ENCODE results near the gene YTHDC1. TPM values are rescaled to one million over a fixed set of nuclear protein-coding genes. Genes with fewer than 3 reads are reported as not detected.

YTHDC1 gene
- total and polyA plus RNA-seq, 2 experiments from 2014 or later: 72.3 to 144 TPM

DNA sequence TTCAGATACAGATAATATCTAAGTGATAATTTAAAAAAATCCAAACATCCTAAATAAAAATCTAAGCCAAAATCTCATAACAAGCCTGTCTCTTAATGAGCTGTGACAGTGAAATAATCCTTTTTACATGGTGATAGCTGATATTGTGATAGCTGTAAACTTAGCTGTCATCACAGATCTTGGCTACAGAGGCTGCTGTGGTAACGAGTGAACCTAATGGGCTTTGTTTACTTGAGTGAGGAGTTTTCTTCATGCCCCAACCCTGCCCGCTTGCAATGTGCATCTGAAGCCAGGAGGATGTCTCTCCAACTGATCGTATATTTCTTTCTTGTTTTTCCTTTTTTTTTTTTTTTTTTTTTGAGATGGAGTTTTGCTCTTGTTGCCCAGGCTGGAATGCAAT is 41.5 kb upstream of the YTHDC1 start:
- no peak overlapping the region for H2AFZ ChIP-seq
- no peaks in the 10 kb centered on the region for H3F3A ChIP-seq (replicated peaks; ENCODE audit: low read depth)
- H3K27me3 Mint-ChIP-seq (ENCODE audit: insufficient read depth, low read depth, poor library complexity): peaks cover 3% of the 10 kb centered on the region
- H3K4me3 ChIP-seq: no peak overlapping the region
- H3K27ac ChIP-seq (ENCODE audit: low read depth): no peak overlapping the region
- H3K27ac Mint-ChIP-seq: no peak overlapping the region
- H3K9me2 ChIP-seq (ENCODE audit: insufficient read depth): peaks cover 4% of the 10 kb centered on the region; the same call in 1 of the 2 replicates
- ATAC-seq (peak; percentile 63), DNase-seq (ENCODE audit: low spot score) (no peak)
- no peak overlapping the region for H3K4me2 ChIP-seq
- H3K36me3 Mint-ChIP-seq (ENCODE audit: low read depth): no peaks in the 10 kb centered on the region; the same call in 2 of the 3 replicates
- H4K20me1 ChIP-seq (replicated peaks; ENCODE audit: insufficient read depth): no peaks in the 10 kb centered on the region
- no peaks in the 10 kb centered on the region for H3K9me3 Mint-ChIP-seq
- no peaks in the 10 kb centered on the region for H3K36me3 ChIP-seq (ENCODE audit: insufficient read depth)
- peaks cover 26% of the 10 kb centered on the region for H3K4me1 Mint-ChIP-seq
- peaks cover 39% of the 10 kb centered on the region for H3K4me1 ChIP-seq (ENCODE audit: insufficient read depth)
- no peak overlapping the region for H3K4me3 Mint-ChIP-seq
- TF ChIP-seq, protein P1, sequence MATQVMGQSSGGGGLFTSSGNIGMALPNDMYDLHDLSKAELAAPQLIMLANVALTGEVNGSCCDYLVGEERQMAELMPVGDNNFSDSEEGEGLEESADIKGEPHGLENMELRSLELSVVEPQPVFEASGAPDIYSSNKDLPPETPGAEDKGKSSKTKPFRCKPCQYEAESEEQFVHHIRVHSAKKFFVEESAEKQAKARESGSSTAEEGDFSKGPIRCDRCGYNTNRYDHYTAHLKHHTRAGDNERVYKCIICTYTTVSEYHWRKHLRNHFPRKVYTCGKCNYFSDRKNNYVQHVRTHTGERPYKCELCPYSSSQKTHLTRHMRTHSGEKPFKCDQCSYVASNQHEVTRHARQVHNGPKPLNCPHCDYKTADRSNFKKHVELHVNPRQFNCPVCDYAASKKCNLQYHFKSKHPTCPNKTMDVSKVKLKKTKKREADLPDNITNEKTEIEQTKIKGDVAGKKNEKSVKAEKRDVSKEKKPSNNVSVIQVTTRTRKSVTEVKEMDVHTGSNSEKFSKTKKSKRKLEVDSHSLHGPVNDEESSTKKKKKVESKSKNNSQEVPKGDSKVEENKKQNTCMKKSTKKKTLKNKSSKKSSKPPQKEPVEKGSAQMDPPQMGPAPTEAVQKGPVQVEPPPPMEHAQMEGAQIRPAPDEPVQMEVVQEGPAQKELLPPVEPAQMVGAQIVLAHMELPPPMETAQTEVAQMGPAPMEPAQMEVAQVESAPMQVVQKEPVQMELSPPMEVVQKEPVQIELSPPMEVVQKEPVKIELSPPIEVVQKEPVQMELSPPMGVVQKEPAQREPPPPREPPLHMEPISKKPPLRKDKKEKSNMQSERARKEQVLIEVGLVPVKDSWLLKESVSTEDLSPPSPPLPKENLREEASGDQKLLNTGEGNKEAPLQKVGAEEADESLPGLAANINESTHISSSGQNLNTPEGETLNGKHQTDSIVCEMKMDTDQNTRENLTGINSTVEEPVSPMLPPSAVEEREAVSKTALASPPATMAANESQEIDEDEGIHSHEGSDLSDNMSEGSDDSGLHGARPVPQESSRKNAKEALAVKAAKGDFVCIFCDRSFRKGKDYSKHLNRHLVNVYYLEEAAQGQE (IDR thresholded peaks at IDR 0.05; ENCODE audit: unreplicated experiment): no peak
- H3K27me3 ChIP-seq (ENCODE audit: insufficient read depth): no peaks in the 10 kb centered on the region
- no peaks in the 10 kb centered on the region for H3K79me2 ChIP-seq (replicated peaks; ENCODE audit: insufficient read depth)

DNA sequence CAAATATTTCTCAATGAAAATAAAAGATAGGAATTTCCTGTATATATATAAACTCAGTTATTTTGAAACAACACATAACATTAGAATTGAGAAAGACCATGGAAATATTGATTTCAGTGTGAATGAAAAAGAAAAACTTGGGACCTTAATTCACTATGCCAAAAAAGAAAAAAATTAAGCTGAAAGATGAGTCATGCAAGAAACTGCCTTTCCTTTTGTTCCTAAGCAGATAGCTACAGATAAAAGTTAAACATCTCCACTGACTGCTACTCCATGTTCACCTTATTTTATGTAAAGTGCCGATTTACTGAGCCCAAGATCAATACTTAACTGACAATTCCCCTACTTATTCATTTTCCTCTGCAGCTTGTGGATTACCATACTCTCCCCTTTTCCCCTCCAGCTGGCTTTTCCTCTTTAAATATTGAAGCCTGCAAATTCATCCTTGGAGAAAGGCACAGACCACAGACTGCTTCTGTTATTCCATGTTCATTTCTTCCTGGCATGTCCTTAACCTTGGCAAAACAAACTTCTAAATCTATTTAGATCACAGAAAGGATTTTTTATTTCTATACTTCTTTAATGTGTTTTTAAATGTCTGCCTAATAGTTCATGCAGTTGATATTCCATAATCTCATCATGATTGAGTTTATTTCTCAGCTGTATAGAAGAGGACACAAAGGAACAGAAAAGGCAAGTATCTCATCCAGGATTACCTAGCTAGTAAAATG is 40.5 kb upstream of the YTHDC1 start:
- ATAC-seq (no peak), DNase-seq (ENCODE audit: low spot score) (no peak)
- Histone ChIP-seq H3K27ac (ENCODE audit: low read depth) (peak overlapping the region; percentile 59), H3K4me3 (0 out of 2 replicates have a peak overlapping the region, but pooled peaks have one; percentile 6), H3K4me2 (peak overlapping the region; percentile 59), H3K36me3 (ENCODE audit: insufficient read depth) (no peaks in the 10 kb centered on the region), H3F3A (replicated peaks; ENCODE audit: low read depth) (no peaks in the 10 kb centered on the region), H2AFZ (no peak overlapping the region), H3K27me3 (ENCODE audit: insufficient read depth) (no peaks in the 10 kb centered on the region), H3K9me2 (ENCODE audit: insufficient read depth) (peaks cover under 1% of the 10 kb centered on the region; the same call in 1 of the 2 replicates), H4K20me1 (replicated peaks; ENCODE audit: insufficient read depth) (no peaks in the 10 kb centered on the region), H3K4me1 (ENCODE audit: insufficient read depth) (peaks cover 39% of the 10 kb centered on the region), H3K79me2 (replicated peaks; ENCODE audit: insufficient read depth) (no peaks in the 10 kb centered on the region)
- no peaks in the 10 kb centered on the region; the same call in 2 of the 3 replicates for H3K36me3 Mint-ChIP-seq (ENCODE audit: low read depth)
- peaks cover 3% of the 10 kb centered on the region for H3K27me3 Mint-ChIP-seq (ENCODE audit: insufficient read depth, low read depth, poor library complexity)
- no peak overlapping the region for H3K4me3 Mint-ChIP-seq
- H3K9me3 Mint-ChIP-seq: no peaks in the 10 kb centered on the region
- H3K27ac Mint-ChIP-seq: peak overlapping the region; percentile 90
- peaks cover 27% of the 10 kb centered on the region for H3K4me1 Mint-ChIP-seq
- TF ChIP-seq JUNB (IDR thresholded peaks at IDR 0.05; ENCODE audit: unreplicated experiment) (no peak), CREB1 (CRISPR knock-in tag; IDR thresholded peaks at IDR 0.05; ENCODE audit: low read depth) (no peak), STAT1 (IDR thresholded peaks at IDR 0.05; ENCODE audit: unreplicated experiment) (no peak), ZNF331 (CRISPR knock-in tag; IDR thresholded peaks at IDR 0.05; ENCODE audit: low read depth) (no peak), EZH2 (IDR thresholded peaks at IDR 0.05; ENCODE audit: low read depth, unreplicated experiment) (no peak), POLR2AphosphoS5 (IDR thresholded peaks at IDR 0.05; ENCODE audit: low read depth) (no peak)
- TF ChIP-seq, protein P2, sequence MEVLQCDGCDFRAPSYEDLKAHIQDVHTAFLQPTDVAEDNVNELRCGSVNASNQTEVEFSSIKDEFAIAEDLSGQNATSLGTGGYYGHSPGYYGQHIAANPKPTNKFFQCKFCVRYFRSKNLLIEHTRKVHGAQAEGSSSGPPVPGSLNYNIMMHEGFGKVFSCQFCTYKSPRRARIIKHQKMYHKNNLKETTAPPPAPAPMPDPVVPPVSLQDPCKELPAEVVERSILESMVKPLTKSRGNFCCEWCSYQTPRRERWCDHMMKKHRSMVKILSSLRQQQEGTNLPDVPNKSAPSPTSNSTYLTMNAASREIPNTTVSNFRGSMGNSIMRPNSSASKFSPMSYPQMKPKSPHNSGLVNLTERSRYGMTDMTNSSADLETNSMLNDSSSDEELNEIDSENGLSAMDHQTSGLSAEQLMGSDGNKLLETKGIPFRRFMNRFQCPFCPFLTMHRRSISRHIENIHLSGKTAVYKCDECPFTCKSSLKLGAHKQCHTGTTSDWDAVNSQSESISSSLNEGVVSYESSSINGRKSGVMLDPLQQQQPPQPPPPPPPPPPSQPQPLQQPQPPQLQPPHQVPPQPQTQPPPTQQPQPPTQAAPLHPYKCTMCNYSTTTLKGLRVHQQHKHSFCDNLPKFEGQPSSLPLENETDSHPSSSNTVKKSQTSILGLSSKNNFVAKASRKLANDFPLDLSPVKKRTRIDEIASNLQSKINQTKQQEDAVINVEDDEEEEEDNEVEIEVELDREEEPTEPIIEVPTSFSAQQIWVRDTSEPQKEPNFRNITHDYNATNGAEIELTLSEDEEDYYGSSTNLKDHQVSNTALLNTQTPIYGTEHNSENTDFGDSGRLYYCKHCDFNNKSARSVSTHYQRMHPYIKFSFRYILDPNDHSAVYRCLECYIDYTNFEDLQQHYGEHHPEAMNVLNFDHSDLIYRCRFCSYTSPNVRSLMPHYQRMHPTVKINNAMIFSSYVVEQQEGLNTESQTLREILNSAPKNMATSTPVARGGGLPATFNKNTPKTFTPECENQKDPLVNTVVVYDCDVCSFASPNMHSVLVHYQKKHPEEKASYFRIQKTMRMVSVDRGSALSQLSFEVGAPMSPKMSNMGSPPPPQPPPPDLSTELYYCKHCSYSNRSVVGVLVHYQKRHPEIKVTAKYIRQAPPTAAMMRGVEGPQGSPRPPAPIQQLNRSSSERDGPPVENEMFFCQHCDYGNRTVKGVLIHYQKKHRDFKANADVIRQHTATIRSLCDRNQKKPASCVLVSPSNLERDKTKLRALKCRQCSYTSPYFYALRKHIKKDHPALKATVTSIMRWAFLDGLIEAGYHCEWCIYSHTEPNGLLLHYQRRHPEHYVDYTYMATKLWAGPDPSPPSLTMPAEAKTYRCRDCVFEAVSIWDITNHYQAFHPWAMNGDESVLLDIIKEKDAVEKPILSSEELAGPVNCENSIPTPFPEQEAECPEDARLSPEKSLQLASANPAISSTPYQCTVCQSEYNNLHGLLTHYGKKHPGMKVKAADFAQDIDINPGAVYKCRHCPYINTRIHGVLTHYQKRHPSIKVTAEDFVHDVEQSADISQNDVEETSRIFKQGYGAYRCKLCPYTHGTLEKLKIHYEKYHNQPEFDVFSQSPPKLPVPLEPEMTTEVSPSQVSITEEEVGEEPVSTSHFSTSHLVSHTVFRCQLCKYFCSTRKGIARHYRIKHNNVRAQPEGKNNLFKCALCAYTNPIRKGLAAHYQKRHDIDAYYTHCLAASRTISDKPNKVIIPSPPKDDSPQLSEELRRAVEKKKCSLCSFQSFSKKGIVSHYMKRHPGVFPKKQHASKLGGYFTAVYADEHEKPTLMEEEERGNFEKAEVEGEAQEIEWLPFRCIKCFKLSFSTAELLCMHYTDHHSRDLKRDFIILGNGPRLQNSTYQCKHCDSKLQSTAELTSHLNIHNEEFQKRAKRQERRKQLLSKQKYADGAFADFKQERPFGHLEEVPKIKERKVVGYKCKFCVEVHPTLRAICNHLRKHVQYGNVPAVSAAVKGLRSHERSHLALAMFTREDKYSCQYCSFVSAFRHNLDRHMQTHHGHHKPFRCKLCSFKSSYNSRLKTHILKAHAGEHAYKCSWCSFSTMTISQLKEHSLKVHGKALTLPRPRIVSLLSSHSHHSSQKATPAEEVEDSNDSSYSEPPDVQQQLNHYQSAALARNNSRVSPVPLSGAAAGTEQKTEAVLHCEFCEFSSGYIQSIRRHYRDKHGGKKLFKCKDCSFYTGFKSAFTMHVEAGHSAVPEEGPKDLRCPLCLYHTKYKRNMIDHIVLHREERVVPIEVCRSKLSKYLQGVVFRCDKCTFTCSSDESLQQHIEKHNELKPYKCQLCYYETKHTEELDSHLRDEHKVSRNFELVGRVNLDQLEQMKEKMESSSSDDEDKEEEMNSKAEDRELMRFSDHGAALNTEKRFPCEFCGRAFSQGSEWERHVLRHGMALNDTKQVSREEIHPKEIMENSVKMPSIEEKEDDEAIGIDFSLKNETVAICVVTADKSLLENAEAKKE (CRISPR knock-in tag; IDR thresholded peaks at IDR 0.05): no peak
- TF ChIP-seq, protein P3, sequence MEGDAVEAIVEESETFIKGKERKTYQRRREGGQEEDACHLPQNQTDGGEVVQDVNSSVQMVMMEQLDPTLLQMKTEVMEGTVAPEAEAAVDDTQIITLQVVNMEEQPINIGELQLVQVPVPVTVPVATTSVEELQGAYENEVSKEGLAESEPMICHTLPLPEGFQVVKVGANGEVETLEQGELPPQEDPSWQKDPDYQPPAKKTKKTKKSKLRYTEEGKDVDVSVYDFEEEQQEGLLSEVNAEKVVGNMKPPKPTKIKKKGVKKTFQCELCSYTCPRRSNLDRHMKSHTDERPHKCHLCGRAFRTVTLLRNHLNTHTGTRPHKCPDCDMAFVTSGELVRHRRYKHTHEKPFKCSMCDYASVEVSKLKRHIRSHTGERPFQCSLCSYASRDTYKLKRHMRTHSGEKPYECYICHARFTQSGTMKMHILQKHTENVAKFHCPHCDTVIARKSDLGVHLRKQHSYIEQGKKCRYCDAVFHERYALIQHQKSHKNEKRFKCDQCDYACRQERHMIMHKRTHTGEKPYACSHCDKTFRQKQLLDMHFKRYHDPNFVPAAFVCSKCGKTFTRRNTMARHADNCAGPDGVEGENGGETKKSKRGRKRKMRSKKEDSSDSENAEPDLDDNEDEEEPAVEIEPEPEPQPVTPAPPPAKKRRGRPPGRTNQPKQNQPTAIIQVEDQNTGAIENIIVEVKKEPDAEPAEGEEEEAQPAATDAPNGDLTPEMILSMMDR (conservative IDR thresholded peaks at IDR 0.05; ENCODE audit: low read depth in 2 of 2): no peak
